ENCODE data around the gene MOB3A. TPM values are rescaled to one million over a fixed set of nuclear protein-coding genes. Genes with fewer than 3 reads are reported as not detected.
"Not testable (repeated sequence)": the region's sequence is repeated elsewhere in the genome, so short reads cannot be mapped to it uniquely, and the experiment has no call there.

MOB3A gene
- total RNA-seq, 1 donor, result 40.4 TPM

- DNase-seq (ENCODE audit: low read depth), result no peak
- no peak overlapping the region for H3K4me3 ChIP-seq (ENCODE audit: low read depth, low read length)
- TF ChIP-seq, protein P1, sequence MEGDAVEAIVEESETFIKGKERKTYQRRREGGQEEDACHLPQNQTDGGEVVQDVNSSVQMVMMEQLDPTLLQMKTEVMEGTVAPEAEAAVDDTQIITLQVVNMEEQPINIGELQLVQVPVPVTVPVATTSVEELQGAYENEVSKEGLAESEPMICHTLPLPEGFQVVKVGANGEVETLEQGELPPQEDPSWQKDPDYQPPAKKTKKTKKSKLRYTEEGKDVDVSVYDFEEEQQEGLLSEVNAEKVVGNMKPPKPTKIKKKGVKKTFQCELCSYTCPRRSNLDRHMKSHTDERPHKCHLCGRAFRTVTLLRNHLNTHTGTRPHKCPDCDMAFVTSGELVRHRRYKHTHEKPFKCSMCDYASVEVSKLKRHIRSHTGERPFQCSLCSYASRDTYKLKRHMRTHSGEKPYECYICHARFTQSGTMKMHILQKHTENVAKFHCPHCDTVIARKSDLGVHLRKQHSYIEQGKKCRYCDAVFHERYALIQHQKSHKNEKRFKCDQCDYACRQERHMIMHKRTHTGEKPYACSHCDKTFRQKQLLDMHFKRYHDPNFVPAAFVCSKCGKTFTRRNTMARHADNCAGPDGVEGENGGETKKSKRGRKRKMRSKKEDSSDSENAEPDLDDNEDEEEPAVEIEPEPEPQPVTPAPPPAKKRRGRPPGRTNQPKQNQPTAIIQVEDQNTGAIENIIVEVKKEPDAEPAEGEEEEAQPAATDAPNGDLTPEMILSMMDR (IDR thresholded peaks at IDR 0.05; ENCODE audit: insufficient read depth, low read length), result no peak
Observed at GRCh38 chr19:2087621-2088100, 8.5 kb downstream of the MOB3A start.

DNA sequence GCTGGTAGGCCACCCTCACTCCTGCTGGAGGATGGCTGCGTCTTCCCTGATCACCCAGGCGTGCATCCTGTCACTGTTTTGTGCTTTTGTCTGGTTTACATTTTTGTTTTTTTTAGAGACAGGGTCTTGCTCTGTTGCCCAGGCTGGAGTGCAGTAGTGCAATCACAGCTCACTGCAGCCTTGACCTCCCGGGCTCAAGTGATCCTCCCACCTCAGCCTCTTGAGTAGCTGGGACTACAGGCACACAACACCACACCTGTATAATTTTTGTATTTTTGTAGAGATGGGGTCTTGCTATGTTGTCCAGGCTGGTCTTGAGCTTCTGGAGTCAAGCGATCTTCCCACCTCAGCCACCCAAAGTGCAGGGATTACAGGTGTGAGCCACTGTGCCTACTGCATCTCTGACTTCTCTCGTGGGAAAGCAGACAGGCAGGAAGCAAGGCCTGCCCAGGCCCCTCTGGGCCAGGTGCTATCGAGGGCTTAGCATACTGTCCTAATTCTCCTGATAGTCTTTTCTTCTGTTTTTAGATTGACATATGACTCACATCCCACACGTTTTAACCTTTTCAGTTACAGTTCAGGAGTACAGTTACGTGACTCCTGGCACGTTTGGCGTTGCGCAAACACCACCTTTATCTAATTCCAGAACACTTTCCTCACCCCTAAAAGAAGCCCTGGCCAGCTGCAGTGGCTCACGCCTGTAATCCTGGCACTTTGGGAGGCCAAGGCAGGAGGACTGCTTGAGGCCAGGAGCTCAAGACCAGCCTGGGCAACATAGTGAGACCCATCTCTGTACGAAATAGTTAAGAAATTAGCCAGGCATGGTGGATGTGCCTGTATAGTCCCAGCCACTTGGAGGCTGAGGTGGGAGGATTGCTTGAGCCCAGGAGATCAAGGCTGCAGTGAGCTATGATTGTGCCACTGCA lies 9.2 kb downstream of the MOB3A start:
- H3K4me3 ChIP-seq (ENCODE audit: low read depth, low read length), result not testable (repeated sequence)
- DNase-seq (ENCODE audit: low read depth), result peak; percentile 22

DNA sequence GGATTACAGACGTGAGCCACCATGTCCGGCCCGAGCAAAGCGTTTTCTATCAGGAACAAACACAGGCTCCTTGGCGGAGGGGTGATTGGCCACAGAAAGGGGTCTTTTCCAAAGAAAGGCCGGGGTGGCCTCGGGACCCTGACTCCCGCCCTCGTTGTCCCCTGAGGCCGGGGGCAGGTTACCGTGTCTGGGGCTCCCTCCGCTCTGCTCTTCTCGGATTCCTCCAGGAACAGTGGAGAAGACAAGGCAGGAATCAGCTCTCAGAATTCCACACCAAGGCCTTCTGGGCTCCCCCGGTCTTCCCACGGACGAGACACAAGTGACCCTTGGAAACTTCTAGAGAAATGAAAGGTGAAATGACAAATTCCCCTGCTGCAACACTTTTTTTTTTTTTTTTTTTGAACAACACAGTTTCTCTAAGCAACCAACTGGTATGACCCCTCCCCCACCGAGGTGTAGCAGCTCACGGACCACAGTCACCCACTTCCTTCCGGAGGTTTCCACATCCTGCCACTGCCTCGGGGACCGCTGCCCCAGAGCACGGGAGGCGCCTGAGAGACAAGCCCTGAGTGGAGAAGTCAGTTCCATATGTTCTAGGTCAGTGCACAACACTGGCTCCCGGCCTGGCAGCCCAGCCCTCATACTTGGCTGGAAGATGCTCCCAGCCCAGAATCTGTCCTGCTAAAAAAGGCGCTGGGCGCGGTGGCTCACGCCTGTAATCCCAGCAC lies 11.0 kb downstream of the MOB3A start:
- TF ChIP-seq, protein P1 (IDR thresholded peaks at IDR 0.05; ENCODE audit: insufficient read depth, low read length), result no peak
- DNase-seq (ENCODE audit: low read depth), result no peak
- H3K4me3 ChIP-seq (ENCODE audit: low read depth, low read length), result no peak overlapping the region

DNA sequence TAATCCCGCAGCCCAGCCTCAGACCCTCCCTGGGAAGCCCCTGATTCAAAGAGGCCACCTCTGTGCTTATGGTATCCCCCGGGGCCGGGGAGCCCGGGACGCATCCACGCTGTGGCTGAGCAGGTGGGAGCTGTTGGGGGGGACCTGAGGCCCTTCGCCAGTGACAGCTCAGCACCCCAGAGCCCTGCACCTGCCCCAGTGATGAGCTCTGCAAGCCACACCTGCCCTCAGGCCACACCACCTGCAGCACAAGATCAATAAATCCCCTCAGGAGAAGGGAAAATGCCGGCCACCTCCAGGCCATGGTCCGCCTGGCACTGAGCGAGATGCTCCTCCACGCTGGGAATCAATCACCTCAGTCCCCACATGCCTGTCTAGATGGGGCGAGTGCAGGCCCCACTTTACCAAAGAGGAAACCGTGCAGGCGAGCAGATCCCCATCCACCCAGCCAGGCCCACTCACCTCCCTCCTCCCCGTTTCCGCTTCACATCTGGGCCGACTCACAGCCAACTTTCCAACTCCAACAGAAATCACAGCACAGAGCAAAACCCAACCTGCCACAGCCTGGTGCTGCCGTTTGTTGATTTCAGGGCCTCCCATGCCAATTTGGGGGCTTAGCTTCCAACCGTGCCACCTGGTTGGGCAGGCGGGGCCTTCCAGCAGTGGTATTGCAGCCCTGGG lies 12.8 kb downstream of the MOB3A start:
- no peak overlapping the region for H3K4me3 ChIP-seq (ENCODE audit: low read depth, low read length)
- no peak for DNase-seq (ENCODE audit: low read depth)
- TF ChIP-seq, protein P1 (IDR thresholded peaks at IDR 0.05; ENCODE audit: insufficient read depth, low read length), result no peak

GRCh38 chr19:2081873-2082810 lies 14.0 kb downstream of the MOB3A start:
- no peak overlapping the region for H3K4me3 ChIP-seq (ENCODE audit: low read depth, low read length)
- no peak for DNase-seq (ENCODE audit: low read depth)
- TF ChIP-seq, protein P1 (IDR thresholded peaks at IDR 0.05; ENCODE audit: insufficient read depth, low read length), result no peak

- H3K4me3 ChIP-seq (ENCODE audit: low read depth, low read length), result no peak overlapping the region
- TF ChIP-seq, protein P1 (IDR thresholded peaks at IDR 0.05; ENCODE audit: insufficient read depth, low read length), result no peak
- no peak for DNase-seq (ENCODE audit: low read depth)
Observed at GRCh38 chr19:2080336-2080988, 15.7 kb downstream of the MOB3A start.
